PC-3 (cell line): ENCODE results near the gene SCYL1. TPM values are rescaled to one million over a fixed set of nuclear protein-coding genes. Genes with fewer than 3 reads are reported as not detected.
A peak's percentile ranks its signal among the peaks of the same experiment; 100 is the strongest.

Experiments
- ATAC-seq: fragments of 200-7000 bp; cut with Tn5 transposase; 2 replicates; pipeline ENCODE4 v1.9.1; 2020; ENCODE audit warnings: mild to moderate bottlenecking, moderate library complexity
- BruUV-seq: library from RNA; stranded (reverse); fragments of 400-500 nt; replicated peaks from 2 replicates; lab custom pipeline; 2021; lab: Mats Ljungman, UMichigan
- CTCF ChIA-PET: fragments of 300-600 bp; sonication (Branson Sonifier 250); formaldehyde crosslinking; loops from one replicate; lab custom pipeline; 2022; ENCODE audit warnings: antibody characterized with exemption; lab: Charles Lee
- POLR2A ChIA-PET: fragments of 300-600 bp; sonication (Branson Sonifier 250); formaldehyde crosslinking; loops from one replicate; lab custom pipeline; 2022; ENCODE audit warnings: antibody characterized with exemption; ENCODE audit not compliant: unreplicated experiment; lab: Charles Lee
- DNase-seq: peaks from one replicate; pipeline ENCODE4 v3.0.0-alpha.2; 2015
- H2AFZ ChIP-seq: fragments of 300-600 bp; sonication (generic); 2 replicates; pipeline ENCODE4 v1.6.0; 2016; ENCODE audit warnings: antibody characterized with exemption, low read length
- H3F3A ChIP-seq: fragments of 300-600 bp; sonication (generic); one replicate; pipeline ENCODE4 v1.6.0; 2017; ENCODE audit warnings: antibody characterized with exemption, low read length, control low read depth, mild to moderate bottlenecking; ENCODE audit not compliant: unreplicated experiment
- H3K27ac ChIP-seq: fragments of 300-600 bp; sonication (generic); 2 replicates; pipeline ENCODE4 v1.5.1; 2016; ENCODE audit warnings: mild to moderate bottlenecking, low read length
- H3K27me3 ChIP-seq: fragments of 300-600 bp; sonication (generic); 2 replicates; pipeline ENCODE4 v1.6.1; 2016; ENCODE audit warnings: low read length, mixed read lengths
- H3K36me3 ChIP-seq: fragments of 300-600 bp; sonication (generic); 2 replicates; pipeline ENCODE4 v1.6.1; 2016; ENCODE audit warnings: low read depth, mixed run types, low read length, mixed read lengths
- H3K4me1 ChIP-seq: fragments of 300-600 bp; sonication (generic); 2 replicates; pipeline ENCODE4 v1.5.1; 2016; ENCODE audit warnings: low read length; ENCODE audit not compliant: insufficient read depth
- H3K4me2 ChIP-seq: fragments of 300-600 bp; sonication (generic); 2 replicates; pipeline ENCODE4 v1.6.0; 2016; ENCODE audit warnings: low read length
- H3K4me3 ChIP-seq: fragments of 300-600 bp; sonication (generic); 2 replicates; pipeline ENCODE4 v1.5.1; 2016; ENCODE audit warnings: mild to moderate bottlenecking, low read length, mixed read lengths
- H3K79me2 ChIP-seq: fragments of 300-600 bp; sonication (generic); 2 replicates; pipeline ENCODE4 v1.6.1; 2017; ENCODE audit warnings: low read length, mixed read lengths
- H3K9ac ChIP-seq: fragments of 300-600 bp; sonication (generic); 2 replicates; pipeline ENCODE4 v1.6.0; 2016; ENCODE audit warnings: mild to moderate bottlenecking, low read length
- H3K9me2 ChIP-seq: fragments of 300-600 bp; sonication (generic); replicated peaks from 2 replicates; pipeline ENCODE4 v1.6.1; 2016; ENCODE audit warnings: mixed run types, low read length, mixed read lengths
- H3K9me3 ChIP-seq: fragments of 300-600 bp; sonication (generic); 2 replicates; pipeline ENCODE4 v1.6.1; 2016; ENCODE audit warnings: low read length, mixed read lengths
- H4K20me1 ChIP-seq: fragments of 300-600 bp; sonication (generic); 2 replicates; pipeline ENCODE4 v1.6.1; 2016; ENCODE audit warnings: low read length, mixed read lengths
- EZH2 ChIP-seq: fragments of 300-600 bp; sonication (generic); IDR thresholded peaks from one replicate; pipeline ENCODE4 v1.6.1; 2017; ENCODE audit warnings: antibody characterized with exemption, mild to moderate bottlenecking, low read length; ENCODE audit not compliant: unreplicated experiment
- EZH2phosphoT487 ChIP-seq: fragments of 300-600 bp; sonication (generic); IDR thresholded peaks from 2 replicates; pipeline ENCODE4 v1.6.1; 2018; ENCODE audit warnings: mild to moderate bottlenecking, antibody characterized with exemption, low read length, borderline replicate concordance
- intact Hi-C: fragments of 100-400 bp; cut with micrococcal nuclease; formaldehyde crosslinking; loops from 2 replicates; pipeline ENCODE4 v1.9.0; 2023
- total RNA-seq: library from RNA; depleted of rRNA; stranded (reverse); fragments of >200 nt; gene quantifications from 2 replicates; pipeline ENCODE4 v1.2.3, GENCODE V29; 2014
- TF ChIP-seq, protein P1 (sequence below): fragments of 300-600 bp; sonication (generic); conservative IDR thresholded peaks from 2 replicates; pipeline ENCODE4 v1.5.1; 2017; ENCODE audit warnings: antibody characterized with exemption, low read depth, mild to moderate bottlenecking, low read length

Gene SCYL1
- total RNA-seq, 1 experiment from 2014 or later = 201 TPM

DNA sequence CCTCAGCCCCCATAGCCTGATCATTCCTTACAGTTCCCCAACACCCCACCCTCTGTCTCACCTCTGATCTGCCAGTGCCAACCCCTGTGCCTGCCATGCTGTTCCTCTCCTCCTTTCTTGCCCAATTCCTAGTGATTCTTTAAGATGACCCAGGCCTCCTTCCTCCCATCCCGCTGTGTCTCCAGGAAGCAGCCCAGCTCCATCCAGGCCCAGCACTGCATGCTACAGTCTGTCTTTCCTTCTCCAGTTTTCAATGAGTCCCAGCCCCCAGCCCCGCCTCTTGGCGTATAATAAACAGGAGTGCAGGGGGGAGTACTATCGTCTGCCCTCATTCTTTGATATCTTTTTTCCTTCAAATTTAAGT is 21.0 kb downstream of the SCYL1 start:
- peak overlapping the region; percentile 88 for H3K4me2 ChIP-seq
- intact Hi-C loops = loop anchor here (10.0 kb wide), 1 partner anchor 69 kb away; the partner anchor contains the start of genes MAP3K11 and PCNX3
- H3K9ac ChIP-seq = no peak overlapping the region
- H3K36me3 ChIP-seq = peaks cover 7% of the 10 kb centered on the region; the same call in 1 of the 2 replicates
- TSS peak; percentile 27 for BruUV-seq
- no peaks in the 10 kb centered on the region for H3K79me2 ChIP-seq
- H3F3A ChIP-seq = no peaks in the 10 kb centered on the region
- H3K9me2 ChIP-seq = no peaks in the 10 kb centered on the region
- peak overlapping the region; percentile 61 for H2AFZ ChIP-seq
- no peak for DNase-seq
- ChIA-PET POLR2A (interaction anchor here (0.8 kb wide), 1 partner anchor 21 kb away, joined by 7 read pairs; the partner anchor contains the start of gene SCYL1), CTCF (no interaction called here)
- peaks cover 27% of the 10 kb centered on the region for H3K4me1 ChIP-seq
- H4K20me1 ChIP-seq = no peaks in the 10 kb centered on the region
- H3K27ac ChIP-seq = peak overlapping the region; percentile 44
- H3K4me3 ChIP-seq = peak overlapping the region; percentile 69
- ATAC-seq = peak; percentile 2; the same call in 1 of the 2 replicates
- no peaks in the 10 kb centered on the region for H3K9me3 ChIP-seq
- no peaks in the 10 kb centered on the region for H3K27me3 ChIP-seq
- TF ChIP-seq EZH2 = no peak
- TF ChIP-seq EZH2phosphoT487 = no peak
- TF ChIP-seq, protein P1, sequence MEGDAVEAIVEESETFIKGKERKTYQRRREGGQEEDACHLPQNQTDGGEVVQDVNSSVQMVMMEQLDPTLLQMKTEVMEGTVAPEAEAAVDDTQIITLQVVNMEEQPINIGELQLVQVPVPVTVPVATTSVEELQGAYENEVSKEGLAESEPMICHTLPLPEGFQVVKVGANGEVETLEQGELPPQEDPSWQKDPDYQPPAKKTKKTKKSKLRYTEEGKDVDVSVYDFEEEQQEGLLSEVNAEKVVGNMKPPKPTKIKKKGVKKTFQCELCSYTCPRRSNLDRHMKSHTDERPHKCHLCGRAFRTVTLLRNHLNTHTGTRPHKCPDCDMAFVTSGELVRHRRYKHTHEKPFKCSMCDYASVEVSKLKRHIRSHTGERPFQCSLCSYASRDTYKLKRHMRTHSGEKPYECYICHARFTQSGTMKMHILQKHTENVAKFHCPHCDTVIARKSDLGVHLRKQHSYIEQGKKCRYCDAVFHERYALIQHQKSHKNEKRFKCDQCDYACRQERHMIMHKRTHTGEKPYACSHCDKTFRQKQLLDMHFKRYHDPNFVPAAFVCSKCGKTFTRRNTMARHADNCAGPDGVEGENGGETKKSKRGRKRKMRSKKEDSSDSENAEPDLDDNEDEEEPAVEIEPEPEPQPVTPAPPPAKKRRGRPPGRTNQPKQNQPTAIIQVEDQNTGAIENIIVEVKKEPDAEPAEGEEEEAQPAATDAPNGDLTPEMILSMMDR = no peak

DNA sequence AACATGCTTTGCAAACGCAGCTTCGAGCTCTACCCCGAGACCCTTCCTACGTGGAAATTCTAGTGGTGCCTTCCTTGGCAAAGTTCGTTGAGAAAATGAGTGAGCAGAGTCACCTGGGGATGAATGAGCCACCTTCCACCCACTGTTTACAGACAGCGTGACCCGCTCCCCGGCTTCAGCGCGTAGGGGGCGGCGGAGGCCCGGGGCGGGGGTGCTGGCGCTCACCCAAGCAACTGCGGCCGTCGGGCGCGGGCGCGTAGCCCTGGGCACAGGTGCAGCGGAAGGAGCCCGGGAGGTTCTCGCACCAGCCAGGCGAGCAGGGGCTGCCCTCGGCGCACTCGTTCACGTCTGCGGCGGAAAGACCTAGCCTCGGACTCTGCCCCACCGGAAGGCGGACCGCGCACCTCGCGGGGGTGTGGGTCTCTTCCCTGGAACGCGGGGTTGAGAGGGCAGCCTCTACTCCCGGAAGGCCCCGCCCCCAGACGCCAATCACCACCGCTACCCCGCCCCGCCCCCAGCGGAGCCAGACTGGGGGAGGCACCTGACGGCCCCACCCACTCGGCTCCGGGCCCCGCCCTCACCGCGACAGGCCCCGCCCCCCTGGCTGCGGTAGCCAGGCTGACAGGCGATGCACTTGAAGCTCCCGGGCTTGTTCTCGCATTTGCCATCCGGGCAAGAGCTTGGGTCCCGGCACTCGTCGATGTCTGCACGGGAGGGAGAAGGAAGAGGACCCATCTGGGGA is 21.5 kb downstream of the SCYL1 start:
- no peaks in the 10 kb centered on the region for H3K9me2 ChIP-seq
- peaks cover 28% of the 10 kb centered on the region for H3K4me1 ChIP-seq
- no TSS peak for BruUV-seq
- intact Hi-C loops = loop anchor here (10.0 kb wide), 1 partner anchor 68 kb away; the partner anchor contains the start of genes MAP3K11 and PCNX3
- H2AFZ ChIP-seq = peak overlapping the region; percentile 61
- no peak overlapping the region for H3K9ac ChIP-seq
- no peaks in the 10 kb centered on the region for H4K20me1 ChIP-seq
- no peaks in the 10 kb centered on the region for H3K9me3 ChIP-seq
- DNase-seq (peak; percentile 94), ATAC-seq (peak; percentile 74)
- H3K27ac ChIP-seq = peak overlapping the region; percentile 44
- POLR2A ChIA-PET = interaction anchor here (0.5 to 0.8 kb wide), 2 partner anchors 21 to 272 kb away, joined by 3 to 7 read pairs; partner anchors contain the start of gene SCYL1
- peaks cover 7% of the 10 kb centered on the region; the same call in 1 of the 2 replicates for H3K36me3 ChIP-seq
- peak overlapping the region; percentile 69 for H3K4me3 ChIP-seq
- CTCF ChIA-PET = interaction anchor here (0.6 to 1.0 kb wide), 6 partner anchors 19 to 146 kb away, joined by 4 to 16 read pairs (median 9); partner anchors contain the start of genes EHBP1L1 and ZNRD2
- no peaks in the 10 kb centered on the region for H3K79me2 ChIP-seq
- peak overlapping the region; percentile 88 for H3K4me2 ChIP-seq
- no peaks in the 10 kb centered on the region for H3K27me3 ChIP-seq
- no peak for TF ChIP-seq EZH2phosphoT487
- TF ChIP-seq EZH2 = no peak
- TF ChIP-seq, protein P1 = no peak
- no peaks in the 10 kb centered on the region for H3F3A ChIP-seq
